H9 (cell line): ENCODE data around the gene SYMPK. TPM values are rescaled to one million over a fixed set of nuclear protein-coding genes. Genes with fewer than 3 reads are reported as not detected.

ENCODE experiments used
- DNase-seq: peaks from one replicate; pipeline ENCODE4 v3.0.0-alpha.2; 2017
- H2AFZ ChIP-seq: one replicate; pipeline ENCODE4 v1.6.1; 2013; ENCODE audit warnings: mild to moderate bottlenecking, low read length, control low read depth, moderate library complexity
- H2AK5ac ChIP-seq: 2 replicates; pipeline ENCODE4 v1.6.1; 2013; ENCODE audit warnings: low read length, control low read depth, mixed read lengths; ENCODE audit not compliant: insufficient read length
- H2BK120ac ChIP-seq: one replicate; pipeline ENCODE4 v1.6.1; 2013; ENCODE audit warnings: low read depth, mild to moderate bottlenecking, low read length, control low read depth, inconsistent platforms; ENCODE audit not compliant: poor library complexity, severe bottlenecking
- H2BK12ac ChIP-seq: 2 replicates; pipeline ENCODE4 v1.6.1; 2013; ENCODE audit warnings: low read length, control low read depth, mixed read lengths, low read depth; ENCODE audit not compliant: insufficient read length
- H2BK15ac ChIP-seq: 2 replicates; pipeline ENCODE4 v1.6.1; 2013; ENCODE audit warnings: low read depth, low read length, control low read depth
- H2BK20ac ChIP-seq: one replicate; pipeline ENCODE4 v1.6.1; 2013; ENCODE audit warnings: low read depth, mild to moderate bottlenecking, low read length, control low read depth, inconsistent platforms; ENCODE audit not compliant: poor library complexity, severe bottlenecking
- H2BK5ac ChIP-seq: 2 replicates; pipeline ENCODE4 v1.6.1; 2013; ENCODE audit warnings: low read length, control low read depth, mixed read lengths; ENCODE audit not compliant: insufficient read length
- H3K14ac ChIP-seq: 2 replicates; pipeline ENCODE4 v1.6.1; 2013; ENCODE audit warnings: low read length, control low read depth; ENCODE audit not compliant: insufficient read depth
- H3K18ac ChIP-seq: 2 replicates; pipeline ENCODE4 v1.6.1; 2013; ENCODE audit warnings: low read depth, mild to moderate bottlenecking, mixed read lengths, low read length, control low read depth; ENCODE audit not compliant: insufficient read length
- H3K23ac ChIP-seq: 2 replicates; pipeline ENCODE4 v1.6.1; 2013; ENCODE audit warnings: low read length, control low read depth, mixed read lengths, low read depth; ENCODE audit not compliant: insufficient read length
- H3K23me2 ChIP-seq: 2 replicates; pipeline ENCODE4 v1.6.1; 2013; ENCODE audit warnings: low read depth, mild to moderate bottlenecking, mixed read lengths, low read length, control low read depth; ENCODE audit not compliant: insufficient read length, poor library complexity, severe bottlenecking
- H3K27ac ChIP-seq: 2 replicates; pipeline ENCODE4 v1.5.1; 2013; ENCODE audit warnings: low read length, control low read depth, mixed read lengths, low read depth; ENCODE audit not compliant: insufficient read length
- H3K27me3 ChIP-seq: 2 replicates; pipeline ENCODE4 v1.6.1; 2013; ENCODE audit warnings: low read length, control low read depth, inconsistent platforms; ENCODE audit not compliant: insufficient read depth
- H3K4ac ChIP-seq: 2 replicates; pipeline ENCODE4 v1.6.1; 2013; ENCODE audit warnings: low read depth, mild to moderate bottlenecking, control low read depth, inconsistent platforms, low read length, moderate library complexity
- H3K4me1 ChIP-seq: 2 replicates; pipeline ENCODE4 v1.6.1; 2013; ENCODE audit warnings: low read length, control low read depth, inconsistent platforms; ENCODE audit not compliant: insufficient read depth
- H3K4me2 ChIP-seq: 2 replicates; pipeline ENCODE4 v1.6.1; 2013; ENCODE audit warnings: low read length, control low read depth, mixed read lengths; ENCODE audit not compliant: insufficient read length, insufficient read depth
- H3K56ac ChIP-seq: 2 replicates; pipeline ENCODE4 v1.6.1; 2013; ENCODE audit warnings: low read depth, mild to moderate bottlenecking, mixed read lengths, low read length, control low read depth; ENCODE audit not compliant: insufficient read length
- H3K79me1 ChIP-seq: 2 replicates; pipeline ENCODE4 v1.6.1; 2013; ENCODE audit warnings: low read depth, mild to moderate bottlenecking, moderate library complexity, low read length, control low read depth, inconsistent platforms; ENCODE audit not compliant: insufficient read depth, poor library complexity, severe bottlenecking
- H3K79me2 ChIP-seq: 2 replicates; pipeline ENCODE4 v1.6.1; 2013; ENCODE audit warnings: low read length, control low read depth, inconsistent platforms; ENCODE audit not compliant: insufficient read depth
- H3K9ac ChIP-seq: 2 replicates; pipeline ENCODE4 v1.6.1; 2013; ENCODE audit warnings: low read length, control low read depth, mixed read lengths; ENCODE audit not compliant: insufficient read length; ENCODE audit errors: extremely low read depth
- H3K9me3 ChIP-seq: one replicate; pipeline ENCODE4 v1.6.1; 2013; ENCODE audit warnings: low read depth, low read length, inconsistent platforms; ENCODE audit not compliant: control insufficient read depth
- H3T11ph ChIP-seq: one replicate; pipeline ENCODE4 v1.6.1; 2013; ENCODE audit warnings: mild to moderate bottlenecking, low read length, control low read depth, inconsistent platforms
- H4K20me1 ChIP-seq: one replicate; pipeline ENCODE4 v1.6.1; 2013; ENCODE audit not compliant: control insufficient read depth, insufficient read length, insufficient read depth
- H4K5ac ChIP-seq: 2 replicates; pipeline ENCODE4 v1.6.1; 2013; ENCODE audit warnings: low read depth, mild to moderate bottlenecking, mixed read lengths, low read length, control low read depth; ENCODE audit not compliant: insufficient read length
- H4K8ac ChIP-seq: replicated peaks from 2 replicates; pipeline ENCODE4 v1.6.1; 2013; ENCODE audit warnings: low read length, control low read depth, mixed read lengths, low read depth; ENCODE audit not compliant: insufficient read length
- H4K91ac ChIP-seq: 2 replicates; pipeline ENCODE4 v1.6.1; 2013; ENCODE audit warnings: low read depth, mild to moderate bottlenecking, moderate library complexity, mixed read lengths, low read length, control low read depth; ENCODE audit not compliant: insufficient read length
- H3K27ac Mint-ChIP-seq, 3 experiments: 2 replicates in 2 of 3; 3 replicates in 1 of 3; pipeline ENCODE4 v1.8.0; 2020 to 2021; ENCODE audit warnings: mixed read lengths in 3 of 3, mild to moderate bottlenecking in 1 of 3, moderate library complexity in 1 of 3
- H3K27me3 Mint-ChIP-seq: 2 replicates; pipeline ENCODE4 v1.8.0; 2021; ENCODE audit warnings: low read depth, mild to moderate bottlenecking, moderate library complexity, mixed read lengths
- H3K36me3 Mint-ChIP-seq, 3 experiments: 2 replicates in 2 of 3; 3 replicates in 1 of 3; pipeline ENCODE4 v1.8.0; 2020 to 2021; ENCODE audit warnings: low read depth in 3 of 3, mixed read lengths in 3 of 3; ENCODE audit not compliant: insufficient read depth in 1 of 3
- H3K4me1 Mint-ChIP-seq, 2 experiments: 2 replicates each; pipeline ENCODE4 v1.8.0; 2020; ENCODE audit warnings: mixed read lengths in 2 of 2
- H3K4me3 Mint-ChIP-seq, 2 experiments: 2 replicates in 1 of 2; 3 replicates in 1 of 2; pipeline ENCODE4 v1.8.0; 2020 to 2021; ENCODE audit warnings: mild to moderate bottlenecking in 2 of 2, mixed read lengths in 2 of 2, moderate library complexity in 1 of 2
- H3K9me3 Mint-ChIP-seq, 2 experiments: 2 replicates in 1 of 2; 3 replicates in 1 of 2; pipeline ENCODE4 v1.8.0; 2020; ENCODE audit warnings: mild to moderate bottlenecking in 2 of 2, mixed read lengths in 2 of 2, moderate library complexity in 1 of 2
- CTCF ChIP-seq: fragments of 200-600 bp; sonication (generic); conservative IDR thresholded peaks from 3 replicates; pipeline ENCODE4 v1.8.0; 2021; ENCODE audit warnings: antibody characterized with exemption, mild to moderate bottlenecking
- WGBS: extraction: QIAGEN DNeasy Blood & Tissue Kit; methylation state at CpG from one replicate; pipeline ENCODE4 v1.1.7; 2013; ENCODE audit warnings: missing lambda C conversion rate, low lambda C conversion rate, mixed read lengths; ENCODE audit not compliant: insufficient read length; ENCODE audit errors: extremely low coverage; 5-methylcytosine and 5-hydroxymethylcytosine counted together
- total RNA-seq: library from RNA; stranded (reverse); gene quantifications from 2 replicates; pipeline ENCODE4 v1.2.1, GENCODE V29; 2021

Gene SYMPK
- total RNA-seq, 1 experiment from 2014 or later: 104 TPM

- H3K9ac ChIP-seq: no peak overlapping the region
- H2BK120ac ChIP-seq: no peak overlapping the region
- Mint-ChIP-seq H3K27me3 (peaks cover 17% of the 10 kb centered on the region), H3K4me1 (peaks cover 7 to 10% of the 10 kb centered on the region in 2 experiments), H3K4me3 (no peak overlapping the region), H3K36me3 (peaks cover 16 to 33% (median 29%) of the 10 kb centered on the region in 3 experiments), H3K9me3 (no peaks in the 10 kb centered on the region), H3K27ac (no peak overlapping the region)
- H3K27me3 ChIP-seq: peaks cover 4% of the 10 kb centered on the region; the same call in 1 of the 2 replicates
- H2BK20ac ChIP-seq: no peak overlapping the region
- WGBS: no CpG with 5 or more reads among the region's 7 CpGs
- no peaks in the 10 kb centered on the region for H3K9me3 ChIP-seq
- no peak overlapping the region for H3K27ac ChIP-seq
- no peak overlapping the region for H4K8ac ChIP-seq
- H2AFZ ChIP-seq: no peak overlapping the region
- no peak for TF ChIP-seq CTCF
- H4K5ac ChIP-seq: no peak overlapping the region
- H3K4me1 ChIP-seq: no peaks in the 10 kb centered on the region
- no peak overlapping the region for H3K23ac ChIP-seq
- no peak overlapping the region for H2BK5ac ChIP-seq
- no peaks in the 10 kb centered on the region for H3K79me2 ChIP-seq
- no peak overlapping the region for H3T11ph ChIP-seq
- H2BK15ac ChIP-seq: no peak overlapping the region
- H3K56ac ChIP-seq: no peak overlapping the region
- H2AK5ac ChIP-seq: no peak overlapping the region
- DNase-seq: no peak
- no peaks in the 10 kb centered on the region for H3K79me1 ChIP-seq
- H3K4ac ChIP-seq: no peak overlapping the region
- peaks cover 15% of the 10 kb centered on the region for H3K23me2 ChIP-seq
- H3K14ac ChIP-seq: no peak overlapping the region
- H2BK12ac ChIP-seq: no peak overlapping the region
- H3K4me2 ChIP-seq: no peak overlapping the region
- H4K20me1 ChIP-seq: no peaks in the 10 kb centered on the region
- H4K91ac ChIP-seq: no peak overlapping the region
- no peak overlapping the region for H3K18ac ChIP-seq
Observed at GRCh38 chr19:45899253-45899652, 36.3 kb upstream of the SYMPK start.
